DND-41 (cell line): Measurements from ENCODE around the gene FBXO24.

Experiments
- EZH2 ChIP-seq: IDR thresholded peaks from 3 replicates; pipeline ENCODE4 v1.6.1; 2012; ENCODE audit warnings: borderline replicate concordance, low read depth, mild to moderate bottlenecking, moderate library complexity, low read length, inconsistent platforms; ENCODE audit not compliant: severe bottlenecking
- TF ChIP-seq, protein P1 (sequence below): IDR thresholded peaks from 2 replicates; pipeline ENCODE4 v1.5.1; 2012; ENCODE audit warnings: borderline replicate concordance, low read length, moderate library complexity, mild to moderate bottlenecking; ENCODE audit not compliant: poor library complexity, severe bottlenecking; ENCODE audit errors: extremely low read depth

- TF ChIP-seq, protein P1, sequence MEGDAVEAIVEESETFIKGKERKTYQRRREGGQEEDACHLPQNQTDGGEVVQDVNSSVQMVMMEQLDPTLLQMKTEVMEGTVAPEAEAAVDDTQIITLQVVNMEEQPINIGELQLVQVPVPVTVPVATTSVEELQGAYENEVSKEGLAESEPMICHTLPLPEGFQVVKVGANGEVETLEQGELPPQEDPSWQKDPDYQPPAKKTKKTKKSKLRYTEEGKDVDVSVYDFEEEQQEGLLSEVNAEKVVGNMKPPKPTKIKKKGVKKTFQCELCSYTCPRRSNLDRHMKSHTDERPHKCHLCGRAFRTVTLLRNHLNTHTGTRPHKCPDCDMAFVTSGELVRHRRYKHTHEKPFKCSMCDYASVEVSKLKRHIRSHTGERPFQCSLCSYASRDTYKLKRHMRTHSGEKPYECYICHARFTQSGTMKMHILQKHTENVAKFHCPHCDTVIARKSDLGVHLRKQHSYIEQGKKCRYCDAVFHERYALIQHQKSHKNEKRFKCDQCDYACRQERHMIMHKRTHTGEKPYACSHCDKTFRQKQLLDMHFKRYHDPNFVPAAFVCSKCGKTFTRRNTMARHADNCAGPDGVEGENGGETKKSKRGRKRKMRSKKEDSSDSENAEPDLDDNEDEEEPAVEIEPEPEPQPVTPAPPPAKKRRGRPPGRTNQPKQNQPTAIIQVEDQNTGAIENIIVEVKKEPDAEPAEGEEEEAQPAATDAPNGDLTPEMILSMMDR: no peak
- no peak for TF ChIP-seq EZH2
Observed at GRCh38 chr7:100544967-100545359, 41.2 kb upstream of the FBXO24 start.
